Stimulated activated CD8-positive, alpha-beta memory T cell treated with anti-CD3 and anti-CD28 coated beads, Interleukin-7, amount 100 ng/mL, for 24 hours (primary cell): ENCODE data around the gene WNT3A.
"Not testable (repeated sequence)": the region's sequence is repeated elsewhere in the genome, so short reads cannot be mapped to it uniquely, and the experiment has no call there.

Source experiments
- DNase-seq: peaks from one replicate; pipeline ENCODE4 v3.0.0-alpha.2; 2020; ENCODE audit warnings: low read depth

WNT3A gene

GRCh38 chr1:228011721-228012311, 5.0 kb downstream of the WNT3A start:
- no peak for DNase-seq

GRCh38 chr1:228012555-228012954, 5.8 kb downstream of the WNT3A start:
- no peak for DNase-seq

- DNase-seq: no peak
Observed at GRCh38 chr1:228013131-228013934, 6.5 kb downstream of the WNT3A start.

GRCh38 chr1:228013935-228014930, 7.4 kb downstream of the WNT3A start:
- DNase-seq: no peak

GRCh38 chr1:228015276-228016180, 8.7 kb downstream of the WNT3A start:
- no peak for DNase-seq

- no peak for DNase-seq
Observed at GRCh38 chr1:228016181-228016510, 9.3 kb downstream of the WNT3A start.

- no peak for DNase-seq
Observed at GRCh38 chr1:228016653-228017355, 10.0 kb downstream of the WNT3A start.

GRCh38 chr1:228017356-228018124, 10.7 kb downstream of the WNT3A start:
- no peak for DNase-seq

GRCh38 chr1:228018125-228018398, 11.3 kb downstream of the WNT3A start:
- no peak for DNase-seq

GRCh38 chr1:228018961-228019721, 12.3 kb downstream of the WNT3A start:
- no peak for DNase-seq

- DNase-seq: not testable (repeated sequence)
Observed at GRCh38 chr1:228019722-228020083, 12.9 kb downstream of the WNT3A start.

- no peak for DNase-seq
Observed at GRCh38 chr1:228020686-228021354, 14.0 kb downstream of the WNT3A start.

GRCh38 chr1:228021355-228022030, 14.7 kb downstream of the WNT3A start:
- DNase-seq: no peak

- no peak for DNase-seq
Observed at GRCh38 chr1:228022571-228023293, 15.9 kb downstream of the WNT3A start.

- DNase-seq: no peak
Observed at GRCh38 chr1:228023294-228023639, 16.5 kb downstream of the WNT3A start.

- no peak for DNase-seq
Observed at GRCh38 chr1:228029281-228029680, 22.5 kb downstream of the WNT3A start.

- no peak for DNase-seq
Observed at GRCh38 chr1:228030451-228031201, 23.8 kb downstream of the WNT3A start.
